Brain microvascular endothelial cell (primary cell): ENCODE results near the gene VMP1.
A peak's percentile ranks its signal among the peaks of the same experiment; 100 is the strongest.

Experiments used
- DNase-seq: peaks from one replicate; pipeline ENCODE4 v3.0.0-alpha.2; 2020
- H3K27ac ChIP-seq: fragments of 250-450 bp; sonication (Bioruptor Pico); 2 replicates; pipeline ENCODE4 v1.5.1; 2020; ENCODE audit warnings: mild to moderate bottlenecking, moderate library complexity
- H3K27me3 ChIP-seq: fragments of 250-450 bp; sonication (Bioruptor Pico); replicated peaks from 2 replicates; pipeline ENCODE4 v1.5.1; 2020; ENCODE audit warnings: mild to moderate bottlenecking
- H3K36me3 ChIP-seq: fragments of 250-450 bp; sonication (Bioruptor Pico); replicated peaks from 2 replicates; pipeline ENCODE4 v1.5.1; 2020; ENCODE audit warnings: mild to moderate bottlenecking
- H3K4me3 ChIP-seq: 2 replicates; pipeline ENCODE4 v1.5.1; 2011; ENCODE audit warnings: low read depth, mild to moderate bottlenecking, control low read depth, low read length, moderate library complexity
- in situ Hi-C: cut with HindIII; loops from 2 replicates; pipeline ENCODE4 v1.10.0; 2017; ENCODE audit warnings: low sequenced_read_pairs, low pct_ligation_motif_present
- TF ChIP-seq, protein P1 (sequence below): IDR thresholded peaks from 2 replicates; pipeline ENCODE4 v1.5.1; 2011; ENCODE audit warnings: low read depth, mild to moderate bottlenecking, moderate library complexity, low read length, control low read depth, inconsistent platforms; ENCODE audit errors: missing control alignments

VMP1 gene

DNA sequence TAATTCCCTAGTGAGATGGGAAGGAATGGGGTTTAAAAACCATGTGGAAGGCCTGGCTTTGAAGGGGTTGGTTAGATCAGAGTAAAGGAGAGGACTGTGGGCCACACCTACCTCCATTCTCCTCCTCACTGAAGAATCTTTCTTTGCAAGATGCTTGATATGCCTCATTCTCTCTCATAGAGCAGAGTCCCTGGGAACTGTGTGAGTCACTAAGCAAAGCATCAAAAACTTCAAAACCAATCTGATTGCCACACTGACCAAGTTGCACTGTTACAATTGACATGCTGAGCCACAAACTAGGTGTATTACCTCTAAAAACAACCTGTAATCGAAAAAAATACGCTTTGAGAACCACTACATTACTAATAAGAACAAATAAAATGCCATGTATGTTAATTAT lies 183.3 kb downstream of the VMP1 start:
- TF ChIP-seq, protein P1, sequence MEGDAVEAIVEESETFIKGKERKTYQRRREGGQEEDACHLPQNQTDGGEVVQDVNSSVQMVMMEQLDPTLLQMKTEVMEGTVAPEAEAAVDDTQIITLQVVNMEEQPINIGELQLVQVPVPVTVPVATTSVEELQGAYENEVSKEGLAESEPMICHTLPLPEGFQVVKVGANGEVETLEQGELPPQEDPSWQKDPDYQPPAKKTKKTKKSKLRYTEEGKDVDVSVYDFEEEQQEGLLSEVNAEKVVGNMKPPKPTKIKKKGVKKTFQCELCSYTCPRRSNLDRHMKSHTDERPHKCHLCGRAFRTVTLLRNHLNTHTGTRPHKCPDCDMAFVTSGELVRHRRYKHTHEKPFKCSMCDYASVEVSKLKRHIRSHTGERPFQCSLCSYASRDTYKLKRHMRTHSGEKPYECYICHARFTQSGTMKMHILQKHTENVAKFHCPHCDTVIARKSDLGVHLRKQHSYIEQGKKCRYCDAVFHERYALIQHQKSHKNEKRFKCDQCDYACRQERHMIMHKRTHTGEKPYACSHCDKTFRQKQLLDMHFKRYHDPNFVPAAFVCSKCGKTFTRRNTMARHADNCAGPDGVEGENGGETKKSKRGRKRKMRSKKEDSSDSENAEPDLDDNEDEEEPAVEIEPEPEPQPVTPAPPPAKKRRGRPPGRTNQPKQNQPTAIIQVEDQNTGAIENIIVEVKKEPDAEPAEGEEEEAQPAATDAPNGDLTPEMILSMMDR, result no peak
- Histone ChIP-seq H3K27ac (no peak overlapping the region), H3K4me3 (no peak overlapping the region), H3K27me3 (no peaks in the 10 kb centered on the region), H3K36me3 (peaks cover 4% of the 10 kb centered on the region)
- in situ Hi-C loops, result no loop called here
- peak; percentile 30 for DNase-seq
